Kidney tubule cell (primary cell): ENCODE data around the gene DNAJC4.

Source experiments
- DNase-seq: peaks from one replicate; pipeline ENCODE4 v3.0.0-alpha.2; 2018; ENCODE audit warnings: low spot score

DNAJC4 gene, protein sequence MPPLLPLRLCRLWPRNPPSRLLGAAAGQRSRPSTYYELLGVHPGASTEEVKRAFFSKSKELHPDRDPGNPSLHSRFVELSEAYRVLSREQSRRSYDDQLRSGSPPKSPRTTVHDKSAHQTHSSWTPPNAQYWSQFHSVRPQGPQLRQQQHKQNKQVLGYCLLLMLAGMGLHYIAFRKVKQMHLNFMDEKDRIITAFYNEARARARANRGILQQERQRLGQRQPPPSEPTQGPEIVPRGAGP

DNA sequence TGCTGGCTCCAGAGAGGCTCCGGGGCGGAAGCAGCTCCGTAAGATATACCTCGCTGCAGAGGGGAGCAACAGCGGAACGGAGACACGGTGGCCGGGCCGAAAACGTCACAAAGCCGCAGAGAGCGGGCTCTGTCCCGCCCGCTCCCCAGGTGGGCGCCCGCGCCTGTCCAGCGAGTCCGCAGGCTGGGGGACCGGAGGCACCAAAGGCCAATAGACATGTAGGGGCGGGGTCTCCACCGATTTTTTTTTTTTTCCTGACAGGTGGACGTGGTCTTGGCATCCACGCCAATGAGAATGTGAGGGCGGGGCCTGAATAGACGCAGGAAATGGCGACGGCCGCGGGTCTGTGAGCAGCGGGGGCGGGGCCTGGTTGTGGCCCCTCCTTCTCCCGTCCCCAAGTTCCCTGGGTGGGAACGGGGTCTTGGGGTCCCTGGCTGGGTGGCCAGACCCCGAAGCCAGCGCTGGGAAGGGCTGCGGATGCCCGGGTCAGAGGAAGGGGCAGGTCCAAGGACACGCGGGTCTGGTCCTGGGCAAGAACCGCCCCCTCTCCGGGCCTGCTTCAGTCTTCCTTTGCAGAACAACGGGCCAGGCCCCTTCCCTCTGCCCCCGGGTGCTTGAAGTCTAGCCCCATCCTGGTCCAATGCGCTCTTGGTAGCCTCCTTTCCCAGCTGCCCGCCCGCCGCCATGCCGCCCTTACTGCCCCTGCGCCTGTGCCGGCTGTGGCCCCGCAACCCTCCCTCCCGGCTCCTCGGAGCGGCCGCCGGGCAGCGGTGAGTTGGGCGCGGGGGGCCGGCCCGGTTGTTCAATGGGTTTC lies at the start of gene DNAJC4:
TSS of gene DNAJC4 (plus strand) at position 378 of the 814 bp plus-strand sequence. CDS start at position 685, 307 bp downstream.
- peak; percentile 93 for DNase-seq

DNA sequence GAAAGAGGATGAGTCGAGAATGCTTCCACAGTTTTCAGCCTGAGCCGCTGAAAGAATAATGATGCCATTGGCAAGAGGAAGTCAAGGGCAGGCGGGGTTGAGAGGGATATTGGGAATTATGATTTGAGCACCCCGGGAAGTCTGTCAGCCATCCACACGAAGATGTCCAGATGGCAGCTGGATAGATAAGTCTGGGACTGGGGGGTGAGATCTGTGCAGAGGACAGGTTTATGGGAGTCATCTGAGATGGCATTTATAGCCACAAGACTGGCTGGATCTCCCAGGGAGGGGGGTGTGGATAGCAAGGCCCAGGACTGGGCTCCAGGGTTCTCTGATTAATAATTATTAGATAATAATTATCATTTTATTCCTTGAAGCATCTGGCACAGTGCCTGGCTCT lies 49.5 kb upstream of the DNAJC4 start:
- DNase-seq, result no peak

DNA sequence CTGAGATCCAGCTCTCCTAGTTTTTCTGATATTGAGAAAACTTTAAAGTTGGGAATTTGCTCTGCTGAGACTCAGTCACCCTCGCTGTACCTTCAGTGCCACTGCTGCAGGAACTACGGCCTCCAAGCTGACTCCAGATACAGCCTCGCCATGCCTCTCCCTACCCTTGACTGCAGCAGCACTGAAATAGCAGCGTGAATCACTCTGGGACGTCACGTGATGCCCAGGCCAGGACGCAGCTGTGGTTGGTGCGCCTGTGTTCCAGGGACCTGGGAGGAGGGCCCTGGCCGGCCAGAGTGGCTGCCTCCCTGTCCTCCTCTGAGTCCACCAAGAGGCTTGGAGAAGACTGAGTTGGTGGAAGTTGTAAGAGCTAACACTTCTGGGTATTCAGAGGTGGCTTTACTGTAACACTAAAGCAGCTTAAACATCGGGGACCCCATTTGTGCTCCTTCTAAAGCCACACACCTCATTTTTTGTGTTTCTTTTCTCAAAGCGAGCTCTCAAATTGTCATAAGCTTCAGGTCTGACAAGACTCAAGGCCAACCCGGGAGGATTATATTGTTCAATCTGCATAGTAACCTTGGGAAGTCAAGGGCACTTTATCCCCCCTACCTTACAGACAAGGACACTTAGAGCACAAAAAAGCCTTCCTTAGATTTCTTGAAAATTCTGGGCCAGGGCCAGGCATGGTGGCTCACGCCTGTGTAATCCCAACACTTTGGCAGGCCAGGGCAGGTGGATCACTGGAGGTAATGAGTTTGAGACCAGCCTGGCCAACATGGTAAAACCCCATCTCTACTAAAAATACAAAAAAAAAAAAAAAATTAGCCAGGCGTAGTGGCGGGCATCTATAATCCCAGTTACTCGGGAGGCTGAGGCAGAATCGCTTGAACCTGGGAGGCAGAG lies 48.6 kb upstream of the DNAJC4 start:
- DNase-seq, result peak; percentile 90

DNA sequence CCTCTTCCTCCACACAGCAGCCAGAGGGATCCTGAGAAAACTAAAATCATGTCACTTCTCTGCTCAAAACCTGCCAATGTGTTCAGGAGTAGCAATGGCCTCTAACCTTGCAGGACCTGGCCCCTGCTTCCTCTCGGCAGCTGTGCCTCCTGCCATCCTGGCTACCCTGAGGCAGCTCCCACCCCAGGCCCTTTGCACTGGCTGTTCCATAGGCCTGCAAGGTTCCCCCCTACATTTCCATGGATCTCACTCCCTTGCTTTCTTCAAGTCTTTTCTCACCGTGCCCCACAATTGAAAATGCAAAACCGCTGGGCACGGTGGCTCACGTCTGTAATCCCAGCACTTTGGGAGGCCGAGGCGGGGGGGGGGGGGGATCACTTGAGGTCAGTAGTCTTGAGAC lies 46.5 kb upstream of the DNAJC4 start:
- DNase-seq, result no peak

DNA sequence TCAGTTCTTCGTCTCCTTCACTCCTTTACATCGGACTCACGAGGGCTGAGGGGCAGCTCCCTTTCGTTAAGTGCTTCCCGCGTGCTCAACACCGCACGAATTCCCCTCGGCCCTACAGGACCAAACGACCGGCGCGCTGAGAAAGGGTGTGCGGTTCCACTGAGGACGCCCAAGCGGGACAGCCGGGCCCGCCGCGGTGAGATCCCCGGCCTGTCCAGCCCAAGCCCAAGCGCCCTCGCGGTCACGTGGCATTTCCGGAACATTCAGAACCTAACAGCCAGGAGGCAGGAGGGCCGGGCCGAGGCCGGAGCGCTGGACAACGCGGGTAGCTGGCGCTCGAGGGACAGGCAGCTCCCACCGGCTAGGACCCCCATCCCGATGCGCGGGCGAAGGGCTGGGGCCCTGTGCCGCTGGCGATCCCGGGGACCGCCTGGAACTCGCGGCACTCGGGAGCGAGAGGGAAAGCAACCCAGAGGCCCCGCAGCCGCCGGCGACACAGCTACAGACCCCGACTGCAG lies 45.1 kb upstream of the DNAJC4 start:
- no peak for DNase-seq

DNA sequence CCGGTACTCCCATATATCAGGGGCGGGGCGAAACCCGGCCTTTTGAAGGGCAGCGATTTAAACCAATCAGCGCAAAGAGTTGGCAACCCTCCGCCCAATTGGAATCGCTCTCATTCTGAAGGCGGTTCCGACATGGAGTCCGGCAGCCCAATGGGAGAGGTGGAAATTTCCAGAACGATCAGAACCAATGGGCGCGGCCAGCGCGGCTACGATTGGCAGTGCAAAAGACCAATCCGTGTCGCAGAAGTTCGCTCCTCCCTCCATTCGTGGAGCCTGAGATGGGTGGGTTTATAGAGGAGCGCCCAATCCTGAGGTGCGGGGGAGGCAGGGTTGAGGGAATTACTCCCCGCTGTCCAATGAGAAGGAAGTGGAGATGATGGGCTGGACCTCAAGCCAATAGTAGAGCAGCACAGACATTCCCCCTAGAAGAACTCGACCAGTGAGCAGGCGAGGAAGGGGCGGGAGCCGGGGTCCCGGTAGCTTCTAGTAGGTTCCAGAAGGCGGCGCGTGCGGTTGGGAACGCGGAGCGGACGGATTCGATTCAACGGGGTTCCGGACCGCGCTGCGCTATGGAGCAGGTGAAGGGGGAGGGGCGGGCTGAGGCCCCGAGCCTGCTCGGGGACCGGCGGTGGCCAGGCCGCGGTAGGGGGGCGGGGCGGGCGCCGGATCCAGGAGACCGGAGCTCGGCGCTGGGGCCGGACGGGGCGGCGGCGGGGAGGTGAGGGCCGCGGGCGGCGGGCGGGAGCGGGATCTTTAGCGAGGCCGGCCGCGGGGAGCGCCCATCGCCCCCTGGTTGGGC lies 44.5 kb upstream of the DNAJC4 start, which contains the start of gene STIP1:
TSS of gene STIP1 (plus strand) at position 479 of the 799 bp plus-strand sequence. CDS start at position 570, 91 bp downstream.
- peak; percentile 100 for DNase-seq

DNA sequence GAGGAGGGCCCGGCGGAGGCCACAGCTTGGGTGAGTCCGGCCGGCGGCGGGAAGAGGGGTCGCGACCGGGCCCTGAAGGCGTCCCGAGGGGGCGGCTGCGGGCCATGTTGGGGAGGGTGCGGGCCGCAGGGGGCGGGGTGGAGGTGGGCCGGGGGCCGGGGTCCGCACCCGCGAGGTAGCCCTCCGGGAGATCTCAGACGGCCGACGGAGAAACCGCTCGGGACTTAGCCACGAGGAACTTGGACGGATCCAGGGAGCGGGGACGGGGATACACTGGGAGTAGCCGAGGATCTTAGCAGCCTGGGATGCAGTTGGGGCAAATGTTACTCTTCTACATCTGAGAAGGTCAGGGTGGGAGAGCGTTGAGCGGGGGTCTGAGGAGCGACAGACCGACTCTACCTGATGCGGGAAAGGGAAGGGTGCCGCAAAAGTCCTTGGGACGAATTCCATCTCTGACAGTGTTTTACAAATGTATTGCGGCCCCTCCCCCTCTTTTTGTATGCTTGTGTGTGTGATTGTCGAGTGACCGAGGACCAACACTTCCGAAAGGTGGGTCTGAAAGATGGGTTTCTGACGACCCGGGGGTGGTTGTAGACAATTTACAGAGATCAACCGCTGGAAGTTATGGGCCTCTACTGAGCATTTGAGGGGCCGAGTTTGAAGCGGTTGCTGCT lies 43.7 kb upstream of the DNAJC4 start:
- no peak for DNase-seq

DNA sequence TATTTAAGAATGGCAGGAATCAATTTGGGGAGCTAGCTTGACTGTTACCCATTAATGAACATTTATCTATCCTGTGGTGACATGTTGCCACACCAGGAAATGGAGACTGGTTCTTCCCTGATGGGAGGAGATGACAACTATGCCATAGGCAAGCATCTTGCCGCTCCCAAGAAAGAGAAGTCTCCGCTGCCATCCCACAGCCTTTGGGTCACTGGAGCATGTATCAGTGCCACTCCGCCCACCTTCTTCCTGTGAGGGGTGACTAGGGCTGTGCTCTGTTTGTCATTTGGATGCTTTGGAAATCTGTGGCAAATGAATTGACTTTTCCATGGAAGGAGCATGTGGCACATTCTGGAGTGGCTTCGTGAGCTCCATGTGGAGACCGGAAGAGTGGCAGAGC lies 37.9 kb upstream of the DNAJC4 start:
- DNase-seq, result no peak

DNA sequence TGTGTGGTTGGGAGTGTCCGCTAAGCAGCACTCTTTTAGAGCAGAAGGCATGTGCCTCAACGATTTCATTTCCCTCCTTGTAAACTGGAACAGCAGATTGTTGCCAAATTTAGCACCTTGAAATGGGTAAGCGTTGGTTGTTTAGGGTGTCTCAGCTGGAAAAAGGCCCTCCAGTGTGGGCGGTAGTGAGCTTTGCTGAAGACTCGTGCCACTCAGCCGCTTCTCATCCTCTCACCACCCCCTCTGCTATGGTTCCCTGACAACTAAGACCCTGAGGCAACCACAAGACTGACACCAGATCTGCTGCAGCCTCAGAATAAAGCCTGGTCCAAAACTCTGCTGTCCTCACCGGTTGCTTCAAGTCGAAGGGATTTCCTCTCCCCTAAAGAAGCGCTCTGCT lies 33.7 kb upstream of the DNAJC4 start:
- DNase-seq, result no peak

DNA sequence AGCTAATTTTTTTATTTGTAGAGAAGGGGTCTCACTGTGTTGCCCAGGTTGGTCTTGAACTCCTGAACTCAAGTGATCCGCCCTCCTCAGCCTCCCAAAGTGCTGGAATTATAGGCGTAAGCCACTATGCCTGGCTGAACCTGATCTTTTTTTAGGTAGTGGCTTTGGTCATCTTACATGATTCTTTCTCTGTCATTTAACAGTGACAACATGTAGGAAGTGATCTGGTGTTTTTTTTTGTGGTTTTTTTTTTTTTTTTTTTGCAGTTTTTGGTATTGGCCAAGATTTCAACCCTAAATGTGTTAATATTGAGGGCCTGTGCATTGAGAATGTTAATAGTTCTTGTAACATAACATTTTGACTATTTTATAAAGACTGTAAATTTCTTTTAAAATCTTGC lies 31.8 kb upstream of the DNAJC4 start:
- no peak for DNase-seq

DNA sequence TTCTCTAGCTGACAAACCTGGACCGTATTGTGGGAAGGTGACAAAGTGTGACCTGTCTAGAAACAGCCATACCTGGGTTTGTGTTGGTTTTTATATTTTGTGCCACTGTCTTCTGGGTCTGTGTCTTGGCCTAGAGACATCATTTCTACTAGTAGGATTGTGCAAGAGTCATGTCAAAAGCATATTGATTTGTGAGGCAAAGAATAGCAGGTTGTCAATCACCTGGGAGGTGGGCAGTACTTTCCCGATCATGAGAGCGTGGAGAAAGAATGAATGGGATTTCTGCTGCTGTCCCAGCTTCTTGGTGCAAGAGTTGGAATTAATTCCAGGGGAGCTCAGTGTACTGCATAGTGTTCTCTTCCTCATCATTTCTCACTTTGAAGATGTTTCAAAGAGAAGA lies 28.8 kb upstream of the DNAJC4 start:
- no peak for DNase-seq

DNA sequence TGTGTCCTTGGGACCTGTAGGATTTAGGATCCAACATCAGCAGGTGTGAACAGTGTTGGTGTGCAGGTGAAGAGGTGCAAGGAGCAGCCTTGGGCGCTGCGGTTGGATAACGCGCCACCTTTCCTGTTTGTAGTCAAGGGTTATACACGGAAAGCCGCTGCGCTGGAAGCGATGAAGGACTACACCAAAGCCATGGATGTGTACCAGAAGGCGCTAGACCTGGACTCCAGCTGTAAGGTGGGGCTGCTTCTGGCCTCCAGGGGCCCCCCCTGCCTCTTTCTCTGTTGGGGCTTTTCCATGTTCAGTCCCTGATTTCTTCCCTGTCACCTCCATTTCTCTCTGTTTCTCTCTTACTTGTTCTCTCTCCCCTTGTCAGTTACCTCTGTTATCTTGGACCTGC lies 27.4 kb upstream of the DNAJC4 start:
- no peak for DNase-seq

DNA sequence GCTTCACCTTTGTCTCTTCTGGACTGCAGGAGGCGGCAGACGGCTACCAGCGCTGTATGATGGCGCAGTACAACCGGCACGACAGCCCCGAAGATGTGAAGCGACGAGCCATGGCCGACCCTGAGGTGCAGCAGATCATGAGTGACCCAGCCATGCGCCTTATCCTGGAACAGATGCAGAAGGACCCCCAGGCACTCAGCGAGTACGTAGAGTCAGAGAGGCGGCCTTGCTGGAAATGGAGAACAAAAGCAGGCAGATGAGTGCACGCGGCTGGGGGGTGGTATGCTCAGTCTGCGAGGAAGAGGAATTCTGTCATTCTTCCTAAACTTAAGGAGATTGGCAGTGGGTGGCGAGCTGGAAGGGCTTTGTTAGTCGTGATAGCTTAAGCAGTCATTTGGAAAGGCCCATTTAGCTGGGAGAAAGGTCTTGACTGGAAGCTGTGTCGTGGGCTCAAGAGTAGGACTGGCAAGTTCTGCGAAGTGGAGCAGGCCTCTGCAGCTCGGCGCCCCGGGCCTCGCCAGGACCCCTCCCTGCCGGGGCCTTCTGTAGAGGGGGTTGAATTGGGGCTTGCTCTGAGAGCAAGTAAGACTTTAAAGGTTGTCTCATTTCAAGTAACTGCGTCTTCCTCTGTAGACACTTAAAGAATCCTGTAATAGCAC lies 26.8 kb upstream of the DNAJC4 start:
- no peak for DNase-seq

DNA sequence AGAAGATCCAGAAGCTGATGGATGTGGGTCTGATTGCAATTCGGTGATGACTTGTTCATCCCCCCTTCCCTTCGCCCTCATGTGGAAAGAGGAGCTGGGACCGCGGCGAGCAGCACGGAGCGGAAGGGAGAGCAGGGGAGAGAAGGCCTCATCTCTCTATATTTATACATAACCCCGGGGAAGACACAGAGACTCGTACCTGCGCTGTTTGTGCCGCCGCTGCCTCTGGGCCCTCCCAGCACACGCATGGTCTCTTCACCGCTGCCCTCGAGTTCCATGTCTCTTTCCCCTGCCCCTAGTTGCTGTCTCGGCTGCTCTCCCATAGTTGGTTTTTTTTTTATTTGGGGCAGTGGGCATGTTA lies 26.3 kb upstream of the DNAJC4 start:
- DNase-seq, result no peak

DNA sequence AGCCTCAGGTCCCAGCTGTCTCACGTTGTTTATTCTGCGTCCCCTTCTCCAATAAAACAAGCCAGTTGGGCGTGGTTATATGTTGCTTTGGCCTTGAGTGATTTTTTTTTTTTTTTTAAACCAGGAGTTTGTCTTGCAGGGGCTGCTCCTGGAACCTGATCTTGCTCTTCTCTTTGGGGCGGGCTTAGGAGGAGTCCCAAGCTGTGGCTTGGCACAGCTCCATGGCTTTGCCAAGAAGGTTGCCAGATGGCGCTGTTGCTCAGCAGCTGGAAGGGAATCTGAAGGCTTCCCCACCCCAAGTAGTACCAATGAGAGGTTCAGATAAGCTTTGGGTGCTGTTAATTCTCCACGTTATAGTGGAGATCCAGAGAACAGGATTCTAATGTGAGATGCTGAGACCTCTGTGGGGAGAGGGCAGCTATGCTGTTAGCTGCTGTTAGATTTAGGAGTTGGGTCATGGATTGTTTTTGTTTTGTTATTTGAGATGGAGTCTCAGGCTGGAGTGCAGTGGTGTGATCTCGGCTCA lies 25.8 kb upstream of the DNAJC4 start:
- peak; percentile 85 for DNase-seq

DNA sequence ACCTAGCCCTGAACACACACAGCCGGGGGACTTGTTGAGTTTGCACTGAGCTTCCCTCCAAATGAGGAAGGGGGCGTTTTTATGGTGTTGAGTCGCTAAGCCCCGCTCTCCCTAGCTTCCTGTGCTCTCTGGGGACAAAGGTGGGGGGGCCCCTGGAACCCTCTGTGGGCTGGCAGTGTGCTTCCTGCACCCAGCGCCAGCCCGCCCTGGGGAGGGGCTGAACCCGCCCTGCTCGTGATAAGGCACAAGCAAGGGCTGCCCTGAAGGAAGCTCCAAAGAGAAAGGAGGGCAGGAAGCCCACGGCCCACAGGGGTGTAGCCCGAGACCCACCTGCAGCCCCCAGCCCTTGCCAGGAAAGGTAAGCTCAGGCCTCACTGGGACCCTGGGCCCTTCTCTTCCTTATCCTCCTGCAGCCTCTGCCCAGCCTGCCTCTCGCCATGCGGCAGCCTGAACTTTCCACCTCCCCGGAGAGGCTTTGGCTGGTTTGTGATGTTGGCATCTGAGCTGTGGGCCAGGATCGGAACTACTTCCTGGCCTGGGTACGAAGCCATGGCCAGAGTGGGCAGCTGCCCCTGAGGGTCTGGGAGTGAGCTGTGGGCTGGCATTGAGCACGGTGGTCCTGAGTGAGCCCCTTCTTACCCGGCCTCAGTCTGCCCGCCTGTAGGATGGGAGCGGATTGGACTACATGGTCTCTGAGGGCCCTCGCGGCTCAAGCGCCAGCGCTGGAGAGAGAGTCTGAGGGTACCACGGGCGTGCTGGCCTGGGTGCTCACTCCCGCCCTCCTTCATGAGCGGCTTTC lies 23.7 kb upstream of the DNAJC4 start, which contains the start of gene FERMT3:
TSS of gene FERMT3 (plus strand) at position 265 of the 799 bp plus-strand sequence. CDS start 644 bp downstream, outside the sequence.
- DNase-seq, result no peak

DNA sequence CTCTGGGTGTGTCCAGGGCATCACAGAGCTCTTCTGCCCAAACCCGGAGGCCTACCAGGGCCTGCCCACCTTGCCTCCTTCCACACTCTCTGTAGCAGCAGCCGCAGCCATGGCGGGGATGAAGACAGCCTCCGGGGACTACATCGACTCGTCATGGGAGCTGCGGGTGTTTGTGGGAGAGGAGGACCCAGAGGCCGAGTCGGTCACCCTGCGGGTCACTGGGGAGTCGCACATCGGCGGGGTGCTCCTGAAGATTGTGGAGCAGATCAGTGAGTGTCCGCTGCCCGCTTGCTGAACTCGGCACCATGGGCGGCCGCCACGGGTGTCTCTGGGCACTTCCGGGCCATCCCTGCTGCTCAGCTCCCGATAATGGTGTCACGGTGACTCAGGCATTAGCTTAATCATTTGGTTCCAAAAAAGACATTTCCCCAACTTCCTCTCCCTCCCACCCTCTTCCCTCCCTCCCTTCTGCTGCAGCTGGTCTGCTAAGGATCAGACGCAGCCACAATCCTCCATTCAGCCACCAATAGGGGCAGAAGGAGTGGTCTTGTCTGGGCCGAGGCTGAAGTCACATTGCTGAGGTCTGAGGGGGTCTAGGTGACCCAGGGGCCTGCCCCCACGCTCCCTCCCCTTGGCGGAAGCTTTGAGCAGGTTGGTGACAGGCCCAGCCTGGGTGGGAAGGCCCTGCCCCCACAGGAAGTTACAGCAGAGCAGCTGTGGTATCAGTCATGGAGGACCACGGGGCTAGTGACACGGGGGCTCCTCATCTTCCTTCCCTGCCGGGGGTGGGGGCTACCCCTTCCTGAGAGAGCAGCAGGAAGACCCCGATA lies 22.9 kb upstream of the DNAJC4 start:
- DNase-seq, result no peak
